Sigmoid colon (tissue), 3 donors: ENCODE results near the gene SLC39A9.

ENCODE experiments used
- CTCF ChIP-seq, 4 experiments: fragments of 450-650 bp in 3 of 4; fragments of 200-600 bp in 1 of 4; IDR thresholded peaks; one replicate each; pipeline ENCODE4 v1.5.1; 2016 to 2019; ENCODE audit warnings: antibody characterized with exemption in 4 of 4, mild to moderate bottlenecking in 3 of 4, moderate library complexity in 2 of 4
- POLR2A ChIP-seq, 2 donors: fragments of 450-650 bp; IDR thresholded peaks; one replicate each; pipeline ENCODE4 v1.6.1; 2016; ENCODE audit warnings: antibody characterized with exemption in 2 of 2, mild to moderate bottlenecking in 2 of 2, moderate library complexity in 2 of 2

- no peak for TF ChIP-seq CTCF (IDR thresholded peaks at IDR 0.05)
- TF ChIP-seq POLR2A (IDR thresholded peaks at IDR 0.05), result no peak
Observed at GRCh38 chr14:69487226-69487625, 88.7 kb downstream of the SLC39A9 start.
